ENCODE results near the gene GALNT10. TPM values are rescaled to one million over a fixed set of nuclear protein-coding genes. Genes with fewer than 3 reads are reported as not detected.

Gene GALNT10
- total RNA-seq, 1 donor from 2014 or later, result 96.1 TPM

DNA sequence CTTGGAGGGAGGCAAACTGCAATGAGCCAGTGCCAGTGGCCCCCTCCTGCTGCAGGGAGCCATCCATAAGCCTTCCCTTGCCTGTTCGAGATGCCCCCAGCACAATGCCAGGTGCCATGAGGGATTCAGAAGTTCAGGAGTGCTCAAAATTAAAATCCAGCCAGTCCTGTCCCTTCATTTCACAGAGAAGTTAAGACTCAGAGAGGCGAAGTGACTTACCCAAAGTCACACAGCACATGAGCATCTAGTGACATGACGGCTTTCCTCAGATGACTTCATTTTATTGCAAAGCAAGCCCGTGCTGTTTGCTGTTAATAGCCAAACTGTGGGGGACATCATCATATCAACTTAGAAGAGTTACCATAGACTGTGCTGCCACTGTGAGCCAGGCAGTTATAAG is 185.9 kb downstream of the GALNT10 start:
- no peak overlapping the region for H3K27ac Mint-ChIP-seq (ENCODE audit: unreplicated experiment)
- FAIRE-seq (no peak), DNase-seq (ENCODE audit: low read depth) (no peak)
- Histone ChIP-seq H3K4me2 (ENCODE audit: low read length) (no peak overlapping the region), H3K27me3 (ENCODE audit: insufficient read depth, low read length) (no peaks in the 10 kb centered on the region), H2AFZ (ENCODE audit: low read depth, low read length) (no peak overlapping the region), H3K36me3 (ENCODE audit: insufficient read depth, low read length) (peaks cover 46% of the 10 kb centered on the region), H4K20me1 (ENCODE audit: insufficient read depth, low read length) (no peaks in the 10 kb centered on the region), H3K79me2 (ENCODE audit: insufficient read depth, low read length) (no peaks in the 10 kb centered on the region), H3K27ac (ENCODE audit: low read depth, low read length) (no peak overlapping the region), H3K9ac (ENCODE audit: low read length) (no peak overlapping the region), H3K9me3 (ENCODE audit: insufficient read depth, low read depth, low read length) (no peaks in the 10 kb centered on the region), H3K4me1 (ENCODE audit: insufficient read depth, low read length) (peaks cover 7% of the 10 kb centered on the region), H3K4me3 (ENCODE audit: insufficient read depth, low read depth, low read length) (no peak overlapping the region)
- H3K4me1 Mint-ChIP-seq (ENCODE audit: low read depth, unreplicated experiment), result peaks cover 11% of the 10 kb centered on the region
- no peak overlapping the region for H3K4me3 Mint-ChIP-seq (ENCODE audit: unreplicated experiment)
- TF ChIP-seq, protein P1, sequence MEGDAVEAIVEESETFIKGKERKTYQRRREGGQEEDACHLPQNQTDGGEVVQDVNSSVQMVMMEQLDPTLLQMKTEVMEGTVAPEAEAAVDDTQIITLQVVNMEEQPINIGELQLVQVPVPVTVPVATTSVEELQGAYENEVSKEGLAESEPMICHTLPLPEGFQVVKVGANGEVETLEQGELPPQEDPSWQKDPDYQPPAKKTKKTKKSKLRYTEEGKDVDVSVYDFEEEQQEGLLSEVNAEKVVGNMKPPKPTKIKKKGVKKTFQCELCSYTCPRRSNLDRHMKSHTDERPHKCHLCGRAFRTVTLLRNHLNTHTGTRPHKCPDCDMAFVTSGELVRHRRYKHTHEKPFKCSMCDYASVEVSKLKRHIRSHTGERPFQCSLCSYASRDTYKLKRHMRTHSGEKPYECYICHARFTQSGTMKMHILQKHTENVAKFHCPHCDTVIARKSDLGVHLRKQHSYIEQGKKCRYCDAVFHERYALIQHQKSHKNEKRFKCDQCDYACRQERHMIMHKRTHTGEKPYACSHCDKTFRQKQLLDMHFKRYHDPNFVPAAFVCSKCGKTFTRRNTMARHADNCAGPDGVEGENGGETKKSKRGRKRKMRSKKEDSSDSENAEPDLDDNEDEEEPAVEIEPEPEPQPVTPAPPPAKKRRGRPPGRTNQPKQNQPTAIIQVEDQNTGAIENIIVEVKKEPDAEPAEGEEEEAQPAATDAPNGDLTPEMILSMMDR (IDR thresholded peaks at IDR 0.05; ENCODE audit: insufficient read depth, low read depth, low read length), result no peak
- no peak for TF ChIP-seq EZH2 (IDR thresholded peaks at IDR 0.05; ENCODE audit: insufficient read depth, low read length)
- H3K27me3 Mint-ChIP-seq (ENCODE audit: low read depth, unreplicated experiment), result no peaks in the 10 kb centered on the region
- no peaks in the 10 kb centered on the region for H3K9me3 Mint-ChIP-seq (ENCODE audit: unreplicated experiment)
- H3K36me3 Mint-ChIP-seq (ENCODE audit: low read depth, unreplicated experiment), result peaks cover 48% of the 10 kb centered on the region

DNA sequence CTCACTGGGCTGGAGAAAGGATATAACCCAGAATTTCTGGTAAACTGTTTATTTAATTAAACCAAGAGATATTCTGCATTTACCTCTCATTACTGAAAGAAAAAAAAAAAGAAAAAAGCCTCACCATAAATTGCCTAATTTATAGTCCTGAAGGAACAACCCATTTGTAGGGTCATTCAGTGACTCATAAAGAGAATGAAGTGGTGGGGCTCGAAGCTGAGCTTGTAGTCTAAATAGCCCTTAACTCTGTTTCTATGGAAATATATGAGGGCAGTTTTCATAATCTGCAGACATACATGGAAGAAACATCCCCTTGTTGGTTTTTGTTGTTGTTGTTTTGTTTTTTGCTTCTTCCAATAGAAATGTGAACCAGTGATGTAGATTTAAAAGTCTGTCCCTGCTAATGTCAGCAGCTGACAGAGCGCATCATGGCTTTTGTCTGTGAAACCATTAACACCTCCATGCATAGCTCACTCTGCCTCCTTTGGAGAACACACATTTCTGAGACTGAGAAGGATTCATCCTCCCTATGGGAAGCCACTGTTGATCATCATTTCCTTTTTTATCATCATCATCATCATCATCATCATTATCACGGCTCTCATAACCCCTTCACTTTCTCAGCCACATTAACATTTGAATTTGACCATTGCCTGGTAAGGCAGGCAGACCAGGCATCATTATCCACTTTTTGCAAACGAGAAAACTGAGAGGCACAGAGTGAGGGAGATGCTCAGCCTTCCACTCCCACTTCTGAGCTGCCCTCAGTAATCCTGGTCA is 187.4 kb downstream of the GALNT10 start:
- Mint-ChIP-seq H3K27me3 (ENCODE audit: low read depth, unreplicated experiment) (no peaks in the 10 kb centered on the region), H3K27ac (ENCODE audit: unreplicated experiment) (no peak overlapping the region), H3K4me1 (ENCODE audit: low read depth, unreplicated experiment) (peaks cover 7% of the 10 kb centered on the region), H3K9me3 (ENCODE audit: unreplicated experiment) (peaks cover 2% of the 10 kb centered on the region), H3K36me3 (ENCODE audit: low read depth, unreplicated experiment) (peaks cover 46% of the 10 kb centered on the region), H3K4me3 (ENCODE audit: unreplicated experiment) (no peak overlapping the region)
- Histone ChIP-seq H3K9ac (ENCODE audit: low read length) (no peak overlapping the region), H3K4me2 (ENCODE audit: low read length) (no peak overlapping the region), H3K4me3 (ENCODE audit: insufficient read depth, low read depth, low read length) (no peak overlapping the region), H3K27ac (ENCODE audit: low read depth, low read length) (no peak overlapping the region), H3K9me3 (ENCODE audit: insufficient read depth, low read depth, low read length) (no peaks in the 10 kb centered on the region), H4K20me1 (ENCODE audit: insufficient read depth, low read length) (no peaks in the 10 kb centered on the region), H3K79me2 (ENCODE audit: insufficient read depth, low read length) (no peaks in the 10 kb centered on the region), H3K36me3 (ENCODE audit: insufficient read depth, low read length) (peaks cover 56% of the 10 kb centered on the region), H3K27me3 (ENCODE audit: insufficient read depth, low read length) (no peaks in the 10 kb centered on the region), H3K4me1 (ENCODE audit: insufficient read depth, low read length) (no peaks in the 10 kb centered on the region), H2AFZ (ENCODE audit: low read depth, low read length) (no peak overlapping the region)
- DNase-seq (ENCODE audit: low read depth) (no peak), FAIRE-seq (no peak)
- TF ChIP-seq EZH2 (IDR thresholded peaks at IDR 0.05; ENCODE audit: insufficient read depth, low read length), result no peak
- TF ChIP-seq, protein P1 (IDR thresholded peaks at IDR 0.05; ENCODE audit: insufficient read depth, low read depth, low read length), result no peak

DNA sequence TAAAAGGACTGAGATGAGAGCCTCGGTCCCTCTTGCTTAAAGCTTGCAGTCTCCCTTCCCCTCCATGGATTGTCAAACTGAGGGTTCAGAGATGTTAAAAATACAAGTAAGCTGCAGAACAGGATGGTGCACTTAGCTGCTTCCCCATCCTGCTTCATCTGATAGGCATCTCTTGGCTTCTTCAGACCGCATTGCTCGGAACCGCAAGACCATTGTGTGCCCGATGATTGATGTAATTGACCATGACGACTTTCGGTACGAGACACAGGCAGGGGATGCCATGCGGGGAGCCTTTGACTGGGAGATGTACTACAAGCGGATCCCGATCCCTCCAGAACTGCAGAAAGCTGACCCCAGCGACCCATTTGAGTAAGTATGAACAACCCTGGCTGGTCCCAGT is 189.7 kb downstream of the GALNT10 start:
- FAIRE-seq, result no peak

More for the DNA sequence above, 189.7 kb downstream of the GALNT10 start:
- Mint-ChIP-seq H3K4me1 (ENCODE audit: low read depth, unreplicated experiment) (peaks cover 5% of the 10 kb centered on the region), H3K9me3 (ENCODE audit: unreplicated experiment) (peaks cover 2% of the 10 kb centered on the region), H3K27me3 (ENCODE audit: low read depth, unreplicated experiment) (no peaks in the 10 kb centered on the region), H3K4me3 (ENCODE audit: unreplicated experiment) (no peak overlapping the region), H3K36me3 (ENCODE audit: low read depth, unreplicated experiment) (peaks cover 56% of the 10 kb centered on the region), H3K27ac (ENCODE audit: unreplicated experiment) (no peak overlapping the region)
- H3K4me3 ChIP-seq (ENCODE audit: insufficient read depth, low read depth, low read length), result no peak overlapping the region
- H3K9ac ChIP-seq (ENCODE audit: low read length), result no peak overlapping the region
- no peaks in the 10 kb centered on the region for H4K20me1 ChIP-seq (ENCODE audit: insufficient read depth, low read length)
- no peaks in the 10 kb centered on the region for H3K27me3 ChIP-seq (ENCODE audit: insufficient read depth, low read length)
- peak; percentile 72 for DNase-seq (ENCODE audit: low read depth)
- H2AFZ ChIP-seq (ENCODE audit: low read depth, low read length), result no peak overlapping the region
- no peaks in the 10 kb centered on the region for H3K4me1 ChIP-seq (ENCODE audit: insufficient read depth, low read length)
- TF ChIP-seq, protein P1 (IDR thresholded peaks at IDR 0.05; ENCODE audit: insufficient read depth, low read depth, low read length), result no peak
- H3K4me2 ChIP-seq (ENCODE audit: low read length), result no peak overlapping the region
- H3K9me3 ChIP-seq (ENCODE audit: insufficient read depth, low read depth, low read length), result no peaks in the 10 kb centered on the region
- peaks cover 63% of the 10 kb centered on the region for H3K36me3 ChIP-seq (ENCODE audit: insufficient read depth, low read length)
- H3K79me2 ChIP-seq (ENCODE audit: insufficient read depth, low read length), result no peaks in the 10 kb centered on the region
- H3K27ac ChIP-seq (ENCODE audit: low read depth, low read length), result no peak overlapping the region
